GM21526 (cell line): ENCODE data around the gene MYLIP.

Experiments
- ATAC-seq: cut with Tn5 transposase; IDR thresholded peaks from one replicate; pipeline ENCODE4 v1.9.1; 2021; ENCODE audit warnings: moderate library complexity; ENCODE audit not compliant: unreplicated experiment, low FRiP score

The MYLIP gene

DNA sequence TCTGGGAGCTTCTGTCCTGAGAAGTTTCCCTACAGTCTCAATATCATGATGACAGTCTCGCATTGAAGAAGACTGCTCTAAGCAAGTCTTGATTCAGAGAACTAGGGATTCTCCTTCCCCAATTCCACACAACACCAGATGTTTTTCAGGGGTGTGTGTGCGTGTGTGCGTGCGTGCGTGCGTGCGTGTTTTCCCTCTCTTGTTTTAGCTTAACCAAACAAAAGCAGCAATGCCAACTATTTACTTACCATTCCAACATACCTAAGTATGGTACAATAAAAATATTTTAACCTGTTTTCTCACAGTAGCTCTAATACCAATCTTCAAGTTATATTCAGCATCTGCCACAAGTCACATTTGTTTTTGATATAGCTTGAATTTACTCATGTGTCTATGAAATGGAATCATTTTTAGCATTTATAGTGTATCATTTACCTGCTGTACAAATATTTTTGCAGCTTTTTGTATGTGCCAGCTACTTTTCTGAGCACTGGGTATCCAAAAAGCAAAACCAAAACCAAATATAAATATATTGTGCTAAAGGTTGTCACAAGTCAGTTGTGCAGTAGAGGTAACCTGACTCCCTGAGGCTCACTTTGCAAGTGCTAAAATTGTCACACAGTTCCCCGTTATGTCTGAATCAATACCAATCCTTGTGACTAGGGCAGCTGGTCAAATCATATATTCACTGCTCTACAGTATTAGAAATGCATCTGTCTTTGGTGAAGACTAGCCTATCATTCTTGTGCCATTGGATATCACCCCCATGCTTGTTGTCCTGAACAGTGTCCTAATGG, 21.7 kb upstream of the MYLIP start:
- no peak for ATAC-seq

DNA sequence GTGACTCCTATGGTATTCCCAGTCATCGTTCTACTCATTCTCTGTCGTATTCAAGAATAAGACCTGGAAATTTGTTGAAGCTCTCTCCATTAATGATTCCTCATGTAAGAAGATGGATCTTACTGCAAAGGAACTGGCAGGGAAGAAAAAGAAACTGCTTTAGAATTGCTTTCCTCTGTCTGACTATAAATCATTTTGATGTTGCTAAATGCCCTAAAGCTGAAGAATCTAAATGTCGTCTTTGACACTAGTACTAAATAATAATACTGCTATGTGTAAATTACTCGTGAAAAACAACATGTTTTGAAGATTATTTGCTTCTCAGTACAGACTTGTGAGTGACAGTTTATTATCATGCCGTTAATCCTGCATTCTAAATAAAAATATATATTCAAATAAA, 20.5 kb upstream of the MYLIP start:
- no peak for ATAC-seq

DNA sequence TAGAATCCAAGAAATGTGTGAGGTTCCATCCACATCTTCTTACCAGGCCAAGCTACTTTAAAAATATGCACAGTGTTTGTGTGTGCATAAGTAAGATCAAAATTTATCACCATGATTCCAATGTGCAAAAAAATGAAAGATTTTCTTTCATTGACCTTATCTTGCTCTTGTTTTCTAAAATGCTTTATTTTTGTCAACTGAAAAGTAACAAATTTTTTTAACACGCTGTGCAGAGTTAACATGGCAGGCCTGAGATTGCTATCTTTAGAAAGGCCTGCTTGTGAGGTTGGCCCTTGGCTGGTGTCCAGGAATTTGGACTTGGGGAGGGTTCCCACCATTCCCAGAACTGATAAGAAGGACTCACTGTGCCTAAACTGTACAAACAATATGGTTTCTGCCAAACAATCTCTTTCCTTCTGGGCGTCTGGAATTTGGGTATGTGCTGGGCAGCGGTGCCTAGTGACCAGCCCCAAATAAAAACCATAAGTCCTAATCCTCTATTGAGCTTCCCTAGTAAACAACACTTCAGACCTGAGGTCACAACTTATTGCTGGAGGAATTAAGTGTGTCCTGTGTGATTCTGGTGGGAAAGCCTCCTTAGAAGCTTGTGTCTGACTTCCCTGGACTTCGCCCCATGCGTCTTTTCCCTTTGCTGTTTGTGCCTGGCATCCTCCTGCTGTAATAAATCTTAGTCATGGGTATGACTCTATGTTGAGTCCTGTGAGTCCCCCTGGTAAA, 19.8 kb upstream of the MYLIP start:
- no peak for ATAC-seq

DNA sequence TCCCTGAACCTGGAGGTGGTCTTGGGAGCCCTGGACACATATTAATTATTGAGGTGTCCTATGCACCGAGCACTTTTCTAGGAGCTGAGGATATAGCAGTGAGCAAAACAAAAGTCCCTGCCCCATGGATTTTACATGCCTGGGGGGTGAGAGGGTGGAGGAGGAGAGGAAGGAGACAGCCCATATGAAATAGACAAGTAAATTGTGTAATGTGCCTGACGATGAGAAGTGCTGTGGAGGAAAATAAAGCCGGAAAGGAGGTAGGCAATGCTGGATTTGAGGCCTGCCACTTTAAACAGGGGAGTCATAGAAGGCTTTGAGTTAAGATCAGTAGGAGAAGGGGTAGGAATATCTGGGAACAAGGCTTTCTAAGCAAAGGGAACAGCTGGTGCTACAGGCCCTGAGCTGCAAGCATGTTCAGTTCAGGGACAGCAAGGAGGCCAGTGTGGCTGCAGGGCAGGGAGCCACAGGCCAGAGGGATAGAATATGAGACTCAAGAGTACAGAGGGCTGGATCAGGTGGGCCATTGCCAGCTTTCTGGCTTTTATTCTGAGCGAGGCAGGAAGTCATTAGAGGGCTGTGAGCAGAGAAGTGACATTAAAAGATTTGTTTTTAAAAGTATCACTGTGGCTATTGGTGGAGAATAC, 19.1 kb upstream of the MYLIP start:
- no peak for ATAC-seq

DNA sequence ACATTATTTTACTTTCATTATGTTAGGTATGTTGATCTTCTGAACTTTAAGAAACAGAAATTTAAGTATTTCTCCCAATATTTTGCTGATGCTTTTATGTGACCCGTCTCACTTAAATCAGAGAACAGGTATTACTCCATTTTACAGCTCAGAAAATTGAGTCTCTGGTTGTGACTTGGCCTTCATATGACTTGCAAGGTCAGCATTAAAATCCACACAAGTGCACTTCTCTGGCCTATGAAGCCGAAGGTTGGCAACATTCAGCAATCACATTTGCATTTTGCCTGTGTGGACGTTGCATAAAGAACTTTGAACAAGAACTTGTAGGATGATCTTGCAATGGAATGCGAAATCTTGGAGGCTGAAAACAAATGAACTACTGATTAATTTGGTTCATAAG, 10.1 kb upstream of the MYLIP start:
- no peak for ATAC-seq

DNA sequence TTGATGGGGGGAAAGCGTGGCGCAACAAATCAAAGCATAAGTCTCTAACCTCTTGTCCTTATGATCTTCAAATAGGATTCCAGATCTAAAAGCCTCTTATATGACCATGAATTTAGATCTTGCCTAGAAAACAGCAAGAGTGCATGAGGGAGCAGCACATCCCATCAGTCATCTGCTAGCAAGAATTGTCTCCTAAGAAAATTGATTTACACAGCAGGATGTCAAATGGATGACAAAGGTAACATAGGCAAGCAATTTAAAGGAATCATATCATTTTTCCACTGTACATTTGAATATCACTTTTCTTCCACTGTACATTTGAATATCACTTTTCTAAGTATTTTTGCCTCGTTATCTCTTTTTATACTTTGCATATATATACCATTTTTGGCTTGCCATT, 7.5 kb upstream of the MYLIP start:
- ATAC-seq = no peak

DNA sequence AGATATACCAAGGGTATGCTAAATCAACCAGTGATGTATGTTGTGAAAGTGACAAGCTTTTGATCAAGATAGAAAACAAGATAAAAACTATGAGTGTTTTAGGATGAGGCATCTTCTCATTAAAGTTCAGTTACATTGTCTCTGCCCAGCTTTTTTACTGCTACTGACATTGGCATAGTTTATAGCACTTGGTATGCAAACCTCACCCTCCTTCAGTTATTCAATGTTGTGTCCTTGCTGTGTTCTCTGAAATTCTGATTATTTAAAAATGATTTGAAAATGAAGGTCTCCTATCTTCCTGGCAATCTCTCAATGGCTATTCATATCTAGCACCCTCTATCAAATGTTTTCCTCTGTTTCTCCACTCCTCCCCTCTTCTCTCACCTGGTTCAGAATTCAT, 6.7 kb upstream of the MYLIP start:
- no peak for ATAC-seq

DNA sequence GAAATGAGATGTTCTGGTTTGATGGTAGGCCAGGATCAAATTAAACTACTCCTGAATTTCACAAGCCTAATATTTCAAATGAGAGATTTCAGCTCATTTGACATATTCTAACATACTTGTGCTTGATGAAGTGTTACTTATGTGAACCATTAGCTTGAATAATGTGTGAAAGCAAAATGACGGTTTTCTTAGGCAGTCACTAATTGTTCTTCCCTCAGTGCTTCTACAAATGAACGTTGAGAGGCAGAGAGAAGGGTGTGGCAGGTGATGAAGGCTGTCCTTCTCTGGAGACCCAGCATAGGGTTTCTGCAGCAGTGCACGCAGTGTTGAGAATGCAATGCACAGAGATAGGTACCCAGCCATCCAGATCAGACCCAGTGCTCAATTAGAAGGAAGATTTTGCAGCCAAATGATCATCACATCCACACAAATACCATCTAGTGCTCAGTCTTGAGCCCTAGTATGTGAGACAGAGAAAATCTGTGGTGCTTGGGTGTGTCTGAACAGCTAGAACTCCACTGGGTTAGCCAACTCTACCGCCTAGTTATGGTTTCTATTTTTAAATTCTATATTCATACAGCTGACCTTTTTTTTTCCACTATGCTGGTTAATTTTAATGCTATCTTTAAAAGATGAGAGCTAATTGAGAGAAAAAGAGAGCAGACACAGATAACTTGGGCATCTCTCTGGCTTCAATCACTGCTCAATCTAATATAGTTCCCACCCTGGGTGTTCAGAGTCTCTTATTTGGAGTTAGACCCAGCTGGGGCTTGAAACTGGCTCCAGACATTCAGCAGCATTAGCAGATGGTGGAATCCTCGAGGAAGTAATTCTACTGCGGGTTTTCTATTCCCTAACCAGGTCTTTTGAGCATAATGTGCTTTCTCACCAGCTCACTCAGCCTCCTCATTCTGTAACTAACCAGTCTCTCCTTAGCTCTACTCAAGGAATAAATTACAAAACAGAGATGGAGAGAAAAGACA, 4.4 kb upstream of the MYLIP start:
- ATAC-seq = no peak

DNA sequence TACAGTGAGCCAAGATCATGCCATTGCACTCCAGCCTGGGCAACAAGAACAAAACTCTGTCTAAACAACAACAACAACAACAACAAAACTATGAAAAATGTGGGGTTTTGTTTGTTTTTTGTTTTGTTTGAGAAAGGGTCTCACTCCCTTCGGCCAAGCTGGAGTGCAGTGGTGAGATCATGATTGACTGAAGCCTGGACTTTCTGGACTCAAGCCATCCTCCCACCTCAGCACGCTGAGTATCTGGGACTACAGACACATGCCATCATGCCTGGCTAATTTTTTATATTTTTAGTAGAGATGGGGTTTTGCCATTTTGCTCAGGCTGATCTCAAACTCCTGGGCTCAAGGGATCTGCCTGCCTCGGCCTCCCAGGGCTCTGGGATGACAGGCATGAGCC, 2.8 kb upstream of the MYLIP start:
- ATAC-seq = no peak

DNA sequence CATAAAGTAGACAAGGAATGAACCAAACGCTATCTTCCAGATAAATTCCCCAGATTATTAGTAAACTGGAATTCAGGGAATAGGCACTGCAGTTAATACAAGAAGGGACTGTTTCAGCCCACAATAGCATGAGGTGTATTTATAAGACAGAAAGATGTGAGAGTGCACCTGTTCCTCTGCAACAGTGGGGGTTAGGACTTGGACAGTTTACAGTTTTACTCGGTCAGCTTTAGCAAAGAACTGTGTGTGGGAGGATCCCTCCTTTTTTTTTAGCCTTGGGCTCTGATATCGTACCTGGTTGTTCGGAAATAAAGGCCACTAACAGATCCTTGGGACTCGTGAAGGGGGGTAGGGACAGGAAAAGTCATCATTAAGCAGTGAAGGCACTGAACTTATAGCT, 2.0 kb upstream of the MYLIP start:
- ATAC-seq = no peak

DNA sequence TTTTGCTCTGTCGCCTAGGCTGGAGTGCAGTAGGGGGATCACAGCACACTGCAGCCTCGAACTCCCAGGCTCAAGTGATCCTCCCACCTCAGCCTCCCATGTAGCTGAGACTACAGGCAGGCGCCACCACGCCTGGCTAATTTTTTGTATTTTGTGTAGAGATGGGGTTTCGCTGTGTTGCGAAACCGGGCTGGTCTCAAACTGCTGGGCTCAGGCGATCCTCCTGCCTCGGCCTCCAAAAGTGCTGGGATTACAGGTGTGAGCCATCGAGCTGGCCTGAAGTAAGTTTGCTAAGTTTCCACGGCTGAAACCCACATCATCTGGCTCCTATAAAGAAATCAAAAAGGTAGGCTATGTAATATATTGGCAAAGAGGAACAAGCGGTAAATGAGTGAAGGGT, 1.4 kb upstream of the MYLIP start:
- no peak for ATAC-seq

DNA sequence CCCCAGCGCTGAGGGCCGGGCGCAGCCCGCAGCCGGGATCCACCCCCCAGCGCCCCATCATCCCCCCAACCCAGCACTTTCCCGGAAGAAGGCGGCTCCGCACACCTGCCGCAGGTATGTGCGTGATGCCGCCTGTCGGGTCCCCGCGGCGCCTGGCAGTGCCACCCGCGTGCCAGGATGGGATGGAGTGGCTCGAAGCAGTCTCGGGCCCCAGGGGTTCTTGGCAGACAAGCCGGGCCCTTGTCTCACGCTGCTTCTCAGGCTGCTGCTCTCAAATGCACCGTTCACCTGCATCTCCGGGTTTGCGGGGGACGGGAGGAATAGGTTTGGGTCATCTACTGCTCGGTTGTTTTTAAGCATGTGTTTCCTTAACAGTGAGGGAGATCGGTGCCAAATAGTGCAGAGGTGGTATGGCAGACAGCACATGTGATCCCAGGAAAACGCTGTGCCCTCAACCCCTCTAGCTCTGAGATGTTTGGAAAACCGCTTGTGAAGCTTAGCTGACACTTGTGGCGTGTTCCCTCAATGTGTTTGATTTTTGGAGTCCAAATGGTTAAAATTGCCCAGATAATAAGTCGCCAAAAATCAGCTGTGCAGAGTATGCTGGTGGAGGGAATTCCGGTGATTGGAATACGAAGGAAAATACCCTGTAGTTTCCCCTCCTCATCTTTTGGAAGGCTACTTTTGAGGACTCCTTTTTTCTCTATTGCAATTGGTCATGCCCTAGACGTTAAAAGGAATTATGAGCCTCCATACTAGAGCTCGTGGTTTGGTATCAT, 926 bp downstream of the MYLIP start:
- peak; percentile 9 for ATAC-seq

DNA sequence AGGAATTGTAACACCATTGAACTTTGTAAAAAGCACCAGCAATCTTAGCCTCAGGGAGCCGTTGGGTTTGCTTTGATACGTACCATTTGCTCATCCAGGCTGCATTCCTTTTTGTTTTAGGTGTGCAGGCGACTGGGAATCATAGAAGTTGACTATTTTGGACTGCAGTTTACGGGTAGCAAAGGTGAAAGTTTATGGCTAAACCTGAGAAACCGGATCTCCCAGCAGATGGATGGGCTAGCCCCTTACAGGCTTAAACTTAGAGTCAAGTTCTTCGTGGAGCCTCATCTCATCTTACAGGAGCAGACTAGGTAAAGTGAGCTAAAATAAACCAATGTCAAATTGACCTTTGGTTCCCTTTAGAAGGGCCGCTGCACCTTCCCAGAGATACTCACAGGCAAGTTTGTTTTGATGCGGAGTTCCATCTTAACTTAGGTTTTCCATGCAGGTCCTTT, 1.6 kb downstream of the MYLIP start:
- ATAC-seq = no peak

DNA sequence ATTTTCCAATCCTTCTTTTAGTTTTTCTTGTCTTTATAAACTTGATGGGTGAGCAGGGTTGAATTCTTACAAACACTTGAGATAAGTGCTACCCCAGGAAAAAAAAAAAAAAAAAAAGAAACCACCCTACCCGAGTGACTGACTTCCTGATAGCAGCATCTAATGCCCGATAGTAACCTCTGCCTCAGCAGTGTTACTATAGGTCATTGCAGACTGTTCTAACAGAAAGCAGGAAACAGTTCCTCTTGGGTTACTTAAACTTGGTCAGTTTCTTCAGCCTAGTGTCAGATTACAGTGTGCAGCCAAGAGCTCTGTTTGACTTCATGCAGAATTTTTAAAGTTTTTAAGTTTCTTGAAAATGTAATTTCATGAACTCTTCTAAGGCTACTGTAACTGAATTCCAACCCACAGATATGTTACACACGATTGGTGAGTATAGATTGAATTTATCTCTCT, 2.1 kb downstream of the MYLIP start:
- ATAC-seq = peak; percentile 60

DNA sequence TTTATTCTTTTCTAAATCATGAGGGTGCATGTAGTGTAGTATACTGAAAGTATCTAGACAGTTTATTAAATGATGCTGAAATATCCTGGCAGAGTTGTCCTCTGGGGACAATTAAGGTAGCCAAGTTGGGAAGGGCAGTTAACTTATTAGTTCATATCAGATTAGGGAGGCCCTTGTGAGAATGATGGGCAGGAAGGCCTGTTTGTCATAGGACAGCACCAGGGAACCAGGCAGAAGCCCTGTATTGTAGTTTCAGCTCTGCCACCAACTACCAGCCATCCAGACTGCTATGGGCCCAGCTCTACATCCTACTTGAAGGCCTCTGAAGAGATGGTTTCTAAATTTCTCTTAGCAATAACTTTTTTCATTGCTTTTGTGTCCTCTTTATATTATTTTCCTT, 4.0 kb downstream of the MYLIP start:
- no peak for ATAC-seq

DNA sequence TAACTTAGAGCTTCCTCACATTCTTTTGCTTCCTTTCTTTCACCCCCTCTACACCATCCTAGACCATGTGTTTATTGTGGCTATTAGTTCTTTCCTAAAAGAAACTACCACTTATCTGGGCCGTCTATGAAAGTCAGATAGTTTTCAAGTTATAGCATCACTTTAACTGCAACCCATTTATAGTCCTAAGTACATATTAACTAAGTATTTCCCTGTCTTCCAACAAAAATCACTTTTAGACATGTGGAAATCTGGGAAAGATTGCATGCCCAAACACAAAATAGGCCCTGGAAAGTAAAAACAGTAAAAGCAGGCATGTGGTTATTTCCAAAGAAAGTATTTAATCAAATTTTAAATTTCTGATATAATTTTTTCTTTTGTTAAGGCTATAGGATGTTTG, 5.5 kb downstream of the MYLIP start:
- ATAC-seq = no peak

DNA sequence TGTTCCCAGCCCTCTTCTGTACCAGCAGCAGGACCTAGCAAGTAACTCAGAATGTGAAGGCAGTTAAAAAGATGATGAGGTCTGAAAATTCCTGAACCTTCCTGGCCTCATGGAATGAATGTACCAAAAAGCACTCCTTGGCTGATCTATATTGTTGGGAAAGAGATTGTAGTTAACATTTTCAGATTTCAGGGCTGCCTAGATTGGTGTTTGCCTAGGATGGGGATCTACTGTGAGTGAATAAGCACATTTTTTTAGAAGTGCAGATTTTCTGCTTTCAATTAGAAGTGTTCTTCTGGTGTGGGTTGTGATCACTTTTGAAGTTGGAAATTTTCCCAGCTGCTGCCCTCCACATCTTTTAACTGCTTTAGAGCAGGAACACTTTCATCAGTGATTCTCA, 6.2 kb downstream of the MYLIP start:
- no peak for ATAC-seq

DNA sequence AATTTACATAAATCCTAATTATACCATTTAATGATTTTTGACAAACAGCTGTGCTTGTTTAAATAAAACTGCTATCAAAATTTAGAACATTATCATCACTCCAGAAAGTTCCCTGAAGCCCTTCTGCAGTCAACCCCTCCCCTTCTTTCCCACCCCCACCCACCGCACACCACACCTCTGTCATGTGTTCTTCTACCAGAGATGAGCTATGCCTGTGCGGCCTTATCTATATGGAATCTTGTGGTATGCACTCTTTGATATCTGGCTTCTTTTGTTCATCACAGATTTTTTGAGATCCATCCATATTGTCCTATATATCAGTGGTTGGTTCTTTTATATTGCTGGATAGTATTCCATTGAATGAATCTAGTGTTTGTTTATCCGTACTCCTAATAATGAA, 7.2 kb downstream of the MYLIP start:
- ATAC-seq = no peak

DNA sequence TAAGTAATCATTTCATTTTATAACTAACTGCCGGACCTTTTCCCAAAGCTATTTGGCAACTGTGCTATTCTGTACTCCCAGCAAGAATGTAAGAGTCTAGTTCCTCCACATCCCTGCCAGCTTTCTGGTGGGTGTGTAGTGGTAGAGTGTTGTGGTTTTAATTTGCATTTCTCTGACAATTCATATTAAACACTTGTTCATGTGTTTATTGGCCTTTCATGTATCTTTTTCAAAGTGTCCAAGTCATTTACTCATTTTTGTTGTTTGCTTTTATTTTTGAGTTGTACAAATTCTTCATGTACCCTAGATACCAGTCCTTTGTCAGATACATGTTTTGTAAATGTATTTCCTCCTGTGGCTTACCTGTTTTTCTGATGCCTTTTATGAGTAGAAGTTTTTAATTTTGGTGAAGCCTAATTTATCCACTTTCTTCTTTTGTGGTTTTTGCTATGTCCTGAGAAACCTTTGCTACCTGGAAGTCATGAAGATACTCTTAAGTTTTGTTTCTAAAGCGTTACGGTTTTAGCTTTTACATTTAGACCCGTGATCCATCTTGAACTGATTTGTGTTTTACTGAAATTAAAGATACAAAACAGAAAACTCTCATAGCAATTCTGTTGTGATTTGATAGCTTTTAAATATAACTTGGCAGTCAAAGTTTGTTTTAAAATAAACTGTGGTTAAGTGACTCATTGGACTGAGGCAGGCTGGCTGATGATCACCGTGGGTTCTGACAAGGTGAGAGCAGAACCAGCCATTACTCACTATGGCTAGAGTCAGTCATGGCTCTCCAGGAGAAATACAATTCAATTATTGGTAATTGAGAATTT, 8.0 kb downstream of the MYLIP start:
- no peak for ATAC-seq
